Liver (tissue), 3 donors: ENCODE measurements around the gene STXBP6.

Experiments used
- EGR1 ChIP-seq, 2 donors: IDR thresholded peaks; 2 replicates each; pipeline ENCODE4 v1.6.1; 2016 to 2018; ENCODE audit warnings: antibody characterized with exemption in 2 of 2, low read depth in 2 of 2
- GABPA ChIP-seq, 2 donors: IDR thresholded peaks in 1 of 2; conservative IDR thresholded peaks in 1 of 2; 2 replicates each; pipeline ENCODE4 v1.6.1; 2016; ENCODE audit warnings: antibody characterized with exemption in 2 of 2, mild to moderate bottlenecking in 1 of 2, moderate library complexity in 1 of 2
- RXRA ChIP-seq, 2 donors: IDR thresholded peaks; 2 replicates each; pipeline ENCODE4 v1.6.1; 2017 to 2018; ENCODE audit warnings: antibody characterized with exemption in 2 of 2, mild to moderate bottlenecking in 1 of 2
- SP1 ChIP-seq: IDR thresholded peaks from 2 replicates; pipeline ENCODE4 v1.6.1; 2018; ENCODE audit warnings: antibody characterized with exemption, mild to moderate bottlenecking
- TAF1 ChIP-seq: conservative IDR thresholded peaks from 2 replicates; pipeline ENCODE4 v1.6.1; 2016; ENCODE audit warnings: antibody characterized with exemption, mild to moderate bottlenecking
- TF ChIP-seq, protein P1 (sequence below): IDR thresholded peaks from 2 replicates; pipeline ENCODE4 v1.6.1; 2016; ENCODE audit warnings: antibody characterized with exemption
- TF ChIP-seq, protein P2 (sequence below): fragments of 150-350 bp; IDR thresholded peaks from 2 replicates; pipeline ENCODE4 v1.5.1; 2017; ENCODE audit warnings: improper control_type of control experiment, low read depth, low read length; ENCODE audit not compliant: missing input control
- TF ChIP-seq, protein P3 (sequence below): IDR thresholded peaks from 2 replicates; pipeline ENCODE4 v1.6.1; 2016; ENCODE audit warnings: antibody characterized with exemption
- TF ChIP-seq, protein P4 (sequence below): IDR thresholded peaks from 2 replicates; pipeline ENCODE4 v1.6.1; 2016; ENCODE audit warnings: antibody characterized with exemption
- donor health status: healthy.
- donor health status: healthy.

DNA sequence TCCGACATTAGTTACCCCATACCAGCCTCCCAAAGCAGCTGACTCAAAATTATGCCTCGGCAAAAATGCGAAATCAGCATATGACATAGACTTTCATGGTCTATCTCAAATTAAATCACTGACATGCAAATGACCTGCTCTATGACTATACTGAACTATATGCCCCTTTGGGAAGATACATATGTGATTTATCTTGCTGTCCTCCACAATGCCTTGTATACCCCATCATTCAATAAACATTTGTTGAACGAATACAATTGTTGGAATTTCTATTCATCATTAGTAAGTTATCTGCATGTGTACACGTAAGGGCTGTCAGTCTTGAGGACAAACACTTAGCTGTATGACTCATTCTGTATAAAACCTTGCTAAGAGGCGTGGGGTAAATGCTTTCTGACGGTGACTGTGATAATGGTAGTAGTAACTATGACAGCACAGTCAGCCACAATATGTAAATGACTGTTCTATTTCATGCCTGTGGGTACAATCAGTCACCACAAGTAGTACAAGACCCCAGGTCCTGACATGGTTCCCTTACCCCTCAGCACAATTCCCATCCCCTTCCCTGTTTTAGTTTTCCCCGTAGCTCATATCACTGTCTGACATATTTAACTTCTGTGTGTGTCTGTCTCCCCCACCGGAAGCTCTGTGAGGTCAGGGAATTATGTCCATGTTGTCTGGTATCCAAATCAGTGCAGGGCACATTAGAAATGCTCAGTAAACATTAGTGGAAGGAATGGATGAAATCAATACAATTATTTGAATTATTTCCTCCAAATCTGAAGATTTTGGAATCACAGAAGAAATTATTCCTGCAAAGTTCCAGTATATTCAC lies 42.8 kb downstream of the STXBP6 start:
- TF ChIP-seq, protein P1, sequence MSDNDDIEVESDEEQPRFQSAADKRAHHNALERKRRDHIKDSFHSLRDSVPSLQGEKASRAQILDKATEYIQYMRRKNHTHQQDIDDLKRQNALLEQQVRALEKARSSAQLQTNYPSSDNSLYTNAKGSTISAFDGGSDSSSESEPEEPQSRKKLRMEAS = no peak
- TF ChIP-seq, protein P2, sequence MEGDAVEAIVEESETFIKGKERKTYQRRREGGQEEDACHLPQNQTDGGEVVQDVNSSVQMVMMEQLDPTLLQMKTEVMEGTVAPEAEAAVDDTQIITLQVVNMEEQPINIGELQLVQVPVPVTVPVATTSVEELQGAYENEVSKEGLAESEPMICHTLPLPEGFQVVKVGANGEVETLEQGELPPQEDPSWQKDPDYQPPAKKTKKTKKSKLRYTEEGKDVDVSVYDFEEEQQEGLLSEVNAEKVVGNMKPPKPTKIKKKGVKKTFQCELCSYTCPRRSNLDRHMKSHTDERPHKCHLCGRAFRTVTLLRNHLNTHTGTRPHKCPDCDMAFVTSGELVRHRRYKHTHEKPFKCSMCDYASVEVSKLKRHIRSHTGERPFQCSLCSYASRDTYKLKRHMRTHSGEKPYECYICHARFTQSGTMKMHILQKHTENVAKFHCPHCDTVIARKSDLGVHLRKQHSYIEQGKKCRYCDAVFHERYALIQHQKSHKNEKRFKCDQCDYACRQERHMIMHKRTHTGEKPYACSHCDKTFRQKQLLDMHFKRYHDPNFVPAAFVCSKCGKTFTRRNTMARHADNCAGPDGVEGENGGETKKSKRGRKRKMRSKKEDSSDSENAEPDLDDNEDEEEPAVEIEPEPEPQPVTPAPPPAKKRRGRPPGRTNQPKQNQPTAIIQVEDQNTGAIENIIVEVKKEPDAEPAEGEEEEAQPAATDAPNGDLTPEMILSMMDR = no peak
- TF ChIP-seq EGR1 (IDR thresholded peaks at IDR 0.05; ENCODE audit: low read depth in 2 of 2) (no peak), TAF1 (no peak), SP1 (no peak), RXRA (IDR thresholded peaks at IDR 0.05) (no peak), GABPA (IDR thresholded peaks at IDR 0.05 in 1 of 2, conservative IDR thresholded peaks at IDR 0.05 in 1 of 2) (no peak)
- TF ChIP-seq, protein P3, sequence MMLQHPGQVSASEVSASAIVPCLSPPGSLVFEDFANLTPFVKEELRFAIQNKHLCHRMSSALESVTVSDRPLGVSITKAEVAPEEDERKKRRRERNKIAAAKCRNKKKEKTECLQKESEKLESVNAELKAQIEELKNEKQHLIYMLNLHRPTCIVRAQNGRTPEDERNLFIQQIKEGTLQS = no peak
- TF ChIP-seq, protein P4, sequence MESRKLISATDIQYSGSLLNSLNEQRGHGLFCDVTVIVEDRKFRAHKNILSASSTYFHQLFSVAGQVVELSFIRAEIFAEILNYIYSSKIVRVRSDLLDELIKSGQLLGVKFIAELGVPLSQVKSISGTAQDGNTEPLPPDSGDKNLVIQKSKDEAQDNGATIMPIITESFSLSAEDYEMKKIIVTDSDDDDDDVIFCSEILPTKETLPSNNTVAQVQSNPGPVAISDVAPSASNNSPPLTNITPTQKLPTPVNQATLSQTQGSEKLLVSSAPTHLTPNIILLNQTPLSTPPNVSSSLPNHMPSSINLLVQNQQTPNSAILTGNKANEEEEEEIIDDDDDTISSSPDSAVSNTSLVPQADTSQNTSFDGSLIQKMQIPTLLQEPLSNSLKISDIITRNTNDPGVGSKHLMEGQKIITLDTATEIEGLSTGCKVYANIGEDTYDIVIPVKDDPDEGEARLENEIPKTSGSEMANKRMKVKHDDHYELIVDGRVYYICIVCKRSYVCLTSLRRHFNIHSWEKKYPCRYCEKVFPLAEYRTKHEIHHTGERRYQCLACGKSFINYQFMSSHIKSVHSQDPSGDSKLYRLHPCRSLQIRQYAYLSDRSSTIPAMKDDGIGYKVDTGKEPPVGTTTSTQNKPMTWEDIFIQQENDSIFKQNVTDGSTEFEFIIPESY = no peak
